Measurements from ENCODE around the gene TUBG1.
A peak's percentile ranks its signal among the peaks of the same experiment; 100 is the strongest.
"Not testable (repeated sequence)": the region's sequence is repeated elsewhere in the genome, so short reads cannot be mapped to it uniquely, and the experiment has no call there.

Gene TUBG1

DNA sequence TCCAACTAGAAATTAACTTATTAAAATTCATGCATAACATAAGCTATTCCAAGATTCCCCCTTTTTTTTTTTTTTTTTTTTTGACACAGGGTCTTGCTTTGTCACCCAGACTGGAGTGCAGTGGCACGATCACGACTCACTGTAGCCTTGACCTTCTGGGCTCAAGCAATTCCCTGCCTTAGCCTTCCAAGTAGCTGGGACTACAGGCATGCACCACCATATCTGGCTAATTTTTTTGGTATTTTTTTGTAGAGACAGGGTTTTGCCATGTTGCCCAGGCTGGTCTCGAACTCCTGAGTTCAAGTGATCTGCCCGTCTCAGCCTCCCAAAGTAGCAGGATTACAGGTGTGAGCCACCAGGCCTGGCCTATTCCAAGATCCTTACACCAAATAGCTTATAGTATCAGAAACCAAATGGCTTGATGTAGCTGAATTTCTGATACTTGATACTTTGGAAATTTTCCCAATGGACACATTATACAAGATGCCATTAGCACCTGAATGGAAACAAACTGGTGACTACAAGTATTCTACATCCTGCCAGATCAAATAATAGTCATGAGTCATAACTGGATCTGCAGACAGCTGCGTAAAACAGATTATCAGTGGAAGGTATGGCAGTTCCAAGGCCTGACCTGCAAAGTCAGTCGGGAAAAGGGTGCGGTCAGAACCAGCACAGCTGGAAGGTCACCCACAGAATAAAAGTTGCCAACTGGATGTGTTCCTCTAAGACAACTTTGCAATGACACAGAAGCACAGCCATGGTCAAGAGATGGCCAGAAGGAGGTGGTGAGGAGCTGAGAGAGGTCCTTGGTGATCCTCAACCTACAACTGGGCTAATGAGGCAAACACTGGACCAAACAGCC lies 14.5 kb downstream of the TUBG1 start:
- DNase-seq (ENCODE audit: low read depth), result no peak

GRCh38 chr17:42627032-42627764 lies 17.7 kb downstream of the TUBG1 start:
- DNase-seq (ENCODE audit: low read depth), result not testable (repeated sequence)

DNA sequence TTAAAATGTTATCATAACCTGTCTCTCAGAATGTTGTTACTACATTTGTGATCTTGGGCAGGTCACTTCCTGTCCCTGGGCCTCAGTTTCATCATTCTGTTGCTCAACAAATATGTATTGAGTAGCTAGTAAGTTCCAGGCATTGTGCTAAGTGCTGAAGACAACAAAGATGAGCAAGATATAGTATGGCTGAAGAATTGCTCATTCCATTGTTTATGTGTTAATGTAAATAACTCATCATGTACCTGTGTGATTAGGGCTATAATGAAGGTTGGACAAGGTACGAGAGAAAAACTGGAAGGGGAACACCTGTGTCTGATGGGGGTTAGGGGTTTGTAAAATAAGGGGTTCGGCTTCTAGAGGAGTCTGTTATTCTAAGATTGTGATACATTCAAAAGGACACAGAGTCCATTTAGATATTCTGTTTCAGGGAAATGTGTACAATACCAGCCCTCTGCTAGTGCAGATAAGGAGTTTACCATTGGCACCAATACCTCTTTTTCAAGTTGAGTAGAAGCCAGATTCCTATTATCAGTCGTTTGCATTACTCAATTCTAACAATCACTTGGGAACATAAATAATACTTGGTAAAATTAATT lies 20.0 kb downstream of the TUBG1 start:
- DNase-seq (ENCODE audit: low read depth), result no peak

GRCh38 chr17:42632949-42633444 lies 23.5 kb downstream of the TUBG1 start:
- no peak for DNase-seq (ENCODE audit: low read depth)

GRCh38 chr17:42639525-42640113 lies 30.1 kb downstream of the TUBG1 start:
- no peak for DNase-seq (ENCODE audit: low read depth)

- DNase-seq (ENCODE audit: low read depth), result no peak
Observed at GRCh38 chr17:42640121-42640520, 30.6 kb downstream of the TUBG1 start.

- DNase-seq (ENCODE audit: low read depth), result no peak
Observed at GRCh38 chr17:42642336-42642735, 32.9 kb downstream of the TUBG1 start.

- DNase-seq (ENCODE audit: low read depth), result no peak
Observed at GRCh38 chr17:42647778-42648177, 38.3 kb downstream of the TUBG1 start.

- DNase-seq (ENCODE audit: low read depth), result no peak
Observed at GRCh38 chr17:42651392-42651791, 41.9 kb downstream of the TUBG1 start.

GRCh38 chr17:42653179-42654124 lies 44.0 kb downstream of the TUBG1 start:
- DNase-seq (ENCODE audit: low read depth), result no peak

DNA sequence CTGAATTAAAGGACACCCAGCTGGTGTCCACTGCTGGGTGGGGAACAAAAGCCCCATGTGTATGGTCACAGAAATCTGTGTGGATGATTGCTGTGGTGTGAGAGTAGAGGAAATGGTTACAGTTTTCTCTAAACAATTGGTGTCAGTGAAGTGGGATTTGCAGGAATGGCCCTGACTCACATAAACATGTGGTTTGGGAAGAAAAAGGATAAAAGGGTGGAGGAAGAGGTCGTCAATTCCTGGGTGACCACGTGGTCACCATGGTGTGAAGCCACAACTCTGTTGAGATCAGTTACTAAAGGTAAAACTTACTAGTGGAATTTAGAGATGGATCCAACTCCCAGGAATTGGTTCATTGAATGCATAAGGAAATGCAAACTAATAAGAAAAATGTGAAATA lies 46.0 kb downstream of the TUBG1 start:
- no peak for DNase-seq (ENCODE audit: low read depth)

DNA sequence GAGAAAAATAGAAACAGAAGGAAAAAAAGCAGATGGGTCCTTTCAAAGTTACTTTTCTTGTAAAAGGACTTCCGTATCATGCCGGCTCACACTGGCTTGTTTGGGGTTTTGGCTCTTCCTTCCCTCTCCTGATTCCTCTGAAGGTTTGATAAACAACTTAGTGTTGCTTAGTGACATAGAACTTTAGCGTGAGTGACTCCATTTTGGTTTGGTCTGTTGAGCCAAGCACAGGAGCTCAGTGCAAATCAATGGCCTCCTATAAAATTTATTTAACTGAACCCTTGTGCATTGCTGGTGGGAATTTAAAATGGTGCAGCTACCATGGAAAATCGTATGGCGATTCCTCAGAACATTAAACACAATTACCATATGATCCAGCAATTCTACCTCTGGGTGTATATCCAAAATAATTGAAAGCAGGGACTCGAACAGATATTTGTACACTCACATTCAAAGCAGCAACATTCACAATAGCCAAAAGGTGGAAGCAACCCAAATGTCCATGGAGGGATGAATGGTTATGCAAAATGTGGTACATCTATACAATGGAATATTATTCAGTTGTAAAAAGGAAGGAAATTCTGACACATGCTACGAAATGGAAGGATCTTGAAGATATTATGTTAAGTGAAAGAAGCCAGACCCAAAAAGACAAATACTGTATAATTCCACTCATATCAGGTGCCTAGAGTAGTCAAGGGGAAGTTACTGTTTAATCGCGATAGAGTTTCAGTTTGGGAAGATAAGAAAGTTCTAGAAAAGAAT lies 48.5 kb downstream of the TUBG1 start:
- no peak for DNase-seq (ENCODE audit: low read depth)

DNA sequence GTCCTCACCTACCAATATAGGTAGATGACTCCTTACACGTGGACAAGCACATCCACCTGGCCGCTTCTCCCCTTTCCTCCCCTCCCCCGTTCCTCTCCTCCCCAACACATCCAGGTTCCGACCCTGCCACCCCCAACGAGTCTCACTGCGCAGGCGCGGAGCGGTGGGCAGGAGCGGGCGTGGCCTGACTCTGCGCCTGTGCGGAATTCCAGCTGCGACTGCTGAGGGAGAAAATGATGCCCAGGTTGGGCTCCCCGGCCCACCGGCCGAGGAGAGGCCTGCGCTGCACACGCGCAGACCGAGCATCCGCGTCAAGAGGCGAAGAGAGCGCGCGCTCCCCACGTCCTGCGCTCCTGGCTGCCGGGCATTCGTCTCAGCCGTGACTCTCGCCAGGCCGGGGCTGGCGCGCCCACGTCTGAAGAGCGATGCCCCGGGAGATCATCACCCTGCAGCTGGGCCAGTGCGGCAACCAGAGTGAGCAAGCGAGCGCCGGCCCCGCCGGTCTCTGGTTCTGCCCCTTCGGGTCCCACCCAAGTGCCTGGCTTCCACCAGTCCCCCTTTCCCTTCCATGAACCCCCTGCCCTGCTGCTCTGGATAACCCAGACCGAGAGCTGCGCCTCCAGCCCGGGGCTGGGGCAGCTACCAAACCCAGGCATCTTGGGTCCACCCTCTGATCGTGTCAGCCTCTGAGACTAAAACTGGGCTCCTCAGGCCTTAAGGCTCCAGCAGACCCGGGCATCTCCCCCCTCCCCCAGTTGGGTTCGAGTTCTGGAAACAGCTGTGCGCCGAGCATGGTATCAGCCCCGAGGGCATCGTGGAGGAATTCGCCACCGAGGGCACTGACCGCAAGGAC lies 49.8 kb downstream of the TUBG1 start, which contains the start of gene TUBG2:
Gene TUBG2, plus strand, starts transcription at position 206 of the 853 bp plus-strand sequence. Its CDS starts 220 bp downstream, at position 426.
- DNase-seq (ENCODE audit: low read depth), result peak; percentile 42

DNA sequence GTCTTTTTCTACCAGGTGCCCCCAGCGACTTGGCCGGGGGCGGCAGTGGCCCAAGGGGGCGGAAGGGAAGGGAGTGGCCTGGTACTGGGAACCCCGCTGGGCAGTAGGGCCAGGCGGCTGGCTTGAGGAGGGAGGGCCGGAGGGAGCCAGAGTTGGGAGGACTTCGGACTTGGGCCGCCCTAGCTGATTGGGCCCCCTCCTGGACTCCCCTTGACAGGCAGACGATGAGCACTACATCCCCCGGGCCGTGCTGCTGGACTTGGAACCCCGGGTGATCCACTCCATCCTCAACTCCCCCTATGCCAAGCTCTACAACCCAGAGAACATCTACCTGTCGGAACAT lies 50.4 kb downstream of the TUBG1 start:
- not testable (repeated sequence) for DNase-seq (ENCODE audit: low read depth)

DNA sequence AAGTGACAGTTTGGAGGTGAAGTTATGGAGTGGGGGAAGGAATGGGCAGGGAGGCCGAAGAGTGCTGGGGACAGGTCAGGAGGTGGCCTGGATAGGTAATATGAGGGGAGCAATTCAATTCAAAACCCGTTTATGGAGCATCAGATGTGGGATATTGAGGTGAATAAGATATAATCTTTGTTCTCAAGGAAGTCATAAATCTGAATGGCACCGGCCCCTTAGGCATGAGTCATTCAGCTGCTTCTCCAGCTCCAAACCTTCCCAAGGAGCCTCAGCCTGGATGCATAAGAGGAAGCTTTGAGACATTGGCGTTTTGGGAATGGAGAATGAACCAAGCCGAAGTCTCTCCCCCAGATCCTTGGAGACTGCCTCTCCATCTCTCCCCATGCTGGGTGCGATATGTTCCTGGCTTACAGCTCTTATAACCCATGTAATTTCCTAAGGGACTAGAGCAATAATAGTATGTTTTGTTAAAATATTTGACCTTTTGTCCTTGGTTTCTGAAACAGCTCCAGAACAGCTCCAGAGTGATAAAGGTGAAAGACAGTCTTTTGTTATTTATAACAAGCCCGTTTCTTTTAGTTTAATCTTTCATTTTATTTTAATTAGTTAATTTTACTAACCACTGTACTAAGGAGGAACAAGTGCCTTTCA lies 51.3 kb downstream of the TUBG1 start:
- DNase-seq (ENCODE audit: low read depth), result no peak

All from stimulated activated CD8-positive, alpha-beta memory T cell treated with anti-CD3 and anti-CD28 coated beads, Interleukin-15, amount 100 ng/mL, for 1 hour (primary cell).